Hepatic stellate cell (primary cell): ENCODE results near the gene SLCO2A1.

Experiments
- DNase-seq: peaks from one replicate; pipeline ENCODE4 v3.0.0; 2011; ENCODE audit warnings: low spot score

Gene SLCO2A1

GRCh38 chr3:133932009-133932408 is 97.7 kb downstream of the SLCO2A1 start:
- no peak for DNase-seq

GRCh38 chr3:133931084-133931483 is 98.6 kb downstream of the SLCO2A1 start:
- no peak for DNase-seq

- DNase-seq = peak; percentile 58
These were observed 99.3 kb downstream of the SLCO2A1 start for GRCh38 chr3:133930341-133930933.

DNA sequence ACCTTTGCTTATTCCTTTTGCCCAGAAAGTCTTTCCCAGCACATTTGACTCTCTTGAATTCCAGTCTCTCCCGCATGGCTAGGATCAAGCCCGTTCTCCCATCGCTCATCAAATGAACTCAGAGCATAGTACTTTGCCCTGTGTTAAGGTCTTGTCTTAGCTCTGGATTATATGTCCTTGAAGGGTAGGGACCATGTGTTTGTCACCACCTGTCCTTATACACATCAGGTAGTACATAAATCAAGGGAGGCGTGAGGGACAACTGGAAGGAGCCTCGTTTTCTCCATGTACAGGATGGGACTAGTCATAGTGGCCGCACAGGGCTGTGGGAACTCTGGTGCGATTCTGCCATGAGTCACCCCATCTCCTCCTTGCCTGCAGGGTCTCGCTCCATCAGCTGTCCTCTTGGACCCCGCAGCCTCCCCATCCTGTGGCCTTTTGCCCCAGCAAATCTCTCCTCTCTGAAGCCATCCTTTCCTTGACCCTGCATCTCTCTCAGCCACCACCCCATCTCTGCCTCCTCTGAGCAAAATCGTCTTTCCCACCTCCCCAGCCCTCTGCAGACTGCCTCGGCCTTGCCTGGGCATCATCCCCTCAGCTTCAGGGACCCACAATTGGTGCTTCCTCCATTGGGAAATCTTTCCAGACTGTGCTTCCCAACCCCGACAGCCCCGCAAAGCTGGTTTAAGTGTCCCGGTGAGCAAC is 100.7 kb downstream of the SLCO2A1 start:
- no peak for DNase-seq

GRCh38 chr3:133928136-133928893 is 101.4 kb downstream of the SLCO2A1 start:
- no peak for DNase-seq

GRCh38 chr3:133927540-133928066 is 102.1 kb downstream of the SLCO2A1 start:
- peak; percentile 69 for DNase-seq

DNA sequence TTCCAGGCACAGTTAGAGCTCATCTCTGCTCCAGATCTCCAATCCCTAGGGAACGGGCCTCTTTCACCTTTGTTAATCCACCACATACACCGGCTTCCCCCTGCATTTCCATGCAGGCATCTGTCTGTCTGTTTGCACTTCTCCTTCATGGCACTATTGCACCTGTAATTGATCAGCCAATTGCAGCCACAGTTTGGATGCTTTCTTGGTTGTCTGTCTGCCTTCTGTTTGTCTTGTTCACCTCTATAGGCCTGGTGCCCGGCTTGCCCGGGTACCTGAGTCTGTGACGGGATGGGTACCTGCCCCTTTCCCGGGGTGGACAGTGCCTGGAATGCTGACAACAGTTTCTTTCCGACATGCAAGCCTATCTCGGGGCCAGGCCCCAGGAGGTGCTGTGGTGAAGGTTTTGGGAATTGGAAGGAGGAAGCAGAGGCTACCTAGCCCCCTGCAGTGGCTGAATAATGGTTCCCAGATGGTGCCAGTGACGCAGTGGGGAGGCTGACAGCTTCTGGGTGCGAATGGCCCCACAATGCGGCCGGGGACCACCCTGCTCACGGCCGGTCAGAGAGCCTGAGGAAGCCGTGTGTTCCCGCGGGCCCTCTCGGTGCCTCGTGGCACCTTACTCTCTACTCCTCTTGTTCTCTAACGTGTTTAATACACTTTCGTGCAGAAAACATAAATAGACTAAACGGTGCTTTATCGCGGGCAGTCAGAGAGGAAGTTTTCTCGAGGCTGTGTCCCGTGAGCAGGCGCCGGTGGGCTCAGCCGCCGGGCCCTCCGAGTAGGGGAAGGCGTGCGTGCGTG is 102.8 kb downstream of the SLCO2A1 start:
- DNase-seq = no peak

DNA sequence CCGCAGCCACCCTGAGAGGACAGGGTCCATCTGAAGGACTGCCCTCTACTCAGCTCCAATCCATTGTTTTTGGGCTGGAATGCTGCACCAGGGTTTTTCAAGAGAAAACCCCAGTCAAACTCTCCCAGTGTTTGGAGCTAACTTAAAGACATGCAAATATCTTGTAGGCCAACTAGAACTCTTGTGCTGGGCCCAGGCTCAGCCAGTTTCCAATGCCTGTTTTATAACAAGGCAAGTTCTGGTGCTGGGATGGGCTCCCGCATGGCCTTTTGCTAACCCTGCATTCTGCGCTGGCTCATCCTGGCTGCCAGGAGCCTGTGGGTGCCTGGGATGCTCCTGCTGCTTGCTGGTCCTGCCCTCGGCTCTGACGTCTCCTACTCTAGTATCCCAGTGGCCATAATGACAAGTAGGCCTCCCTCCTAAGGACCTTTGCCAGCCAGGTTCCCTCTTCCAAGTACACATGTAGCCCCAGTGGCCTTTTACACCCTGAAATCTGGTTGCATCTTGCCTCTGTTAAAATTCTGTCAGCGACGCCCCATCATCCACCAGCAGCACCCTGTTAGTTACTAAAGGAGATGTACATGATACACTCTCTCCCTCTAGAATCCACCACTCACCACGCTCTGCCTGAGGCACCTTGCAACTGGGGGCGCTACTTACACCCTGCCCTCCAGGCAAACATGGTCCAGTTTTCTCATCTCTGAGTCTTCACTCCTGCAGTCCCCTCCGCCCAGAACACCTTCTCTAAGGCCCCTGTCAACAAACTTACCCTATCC is 103.6 kb downstream of the SLCO2A1 start:
- DNase-seq = no peak

DNA sequence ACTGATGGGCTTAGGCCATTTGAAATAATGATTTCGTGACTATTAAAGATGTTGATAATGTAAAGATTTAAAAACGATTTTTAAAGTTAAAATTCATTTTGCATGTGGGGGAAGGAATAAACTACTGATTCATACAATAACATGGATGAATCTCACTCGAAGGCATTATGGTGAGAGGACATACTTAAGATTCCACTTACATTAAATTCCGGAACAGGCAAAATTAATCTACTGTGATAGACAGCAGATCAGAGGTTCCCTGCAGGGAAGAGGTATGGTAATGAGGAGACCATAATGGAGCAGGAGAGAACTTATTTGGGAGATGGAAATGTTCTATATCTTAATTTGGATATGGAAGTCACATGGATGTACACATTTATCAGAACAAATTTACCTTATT is 105.7 kb downstream of the SLCO2A1 start:
- no peak for DNase-seq

DNA sequence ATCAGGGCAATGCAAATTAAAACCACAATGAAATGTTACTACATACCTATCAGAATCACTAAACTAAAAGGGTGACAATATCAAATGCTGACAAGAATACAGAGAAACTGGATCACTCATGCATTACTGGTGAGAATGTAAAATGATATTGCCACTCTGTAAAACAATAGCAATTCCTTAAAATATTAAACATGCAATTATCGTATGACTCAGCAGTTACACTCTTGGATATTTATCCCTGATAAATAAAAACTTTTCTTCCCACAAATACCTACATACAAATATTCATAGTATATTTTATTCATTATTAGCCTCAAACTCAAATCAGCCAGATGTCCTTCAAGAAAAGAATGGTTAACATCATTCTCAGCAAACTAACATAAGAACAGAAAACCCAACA is 108.1 kb downstream of the SLCO2A1 start:
- DNase-seq = no peak

DNA sequence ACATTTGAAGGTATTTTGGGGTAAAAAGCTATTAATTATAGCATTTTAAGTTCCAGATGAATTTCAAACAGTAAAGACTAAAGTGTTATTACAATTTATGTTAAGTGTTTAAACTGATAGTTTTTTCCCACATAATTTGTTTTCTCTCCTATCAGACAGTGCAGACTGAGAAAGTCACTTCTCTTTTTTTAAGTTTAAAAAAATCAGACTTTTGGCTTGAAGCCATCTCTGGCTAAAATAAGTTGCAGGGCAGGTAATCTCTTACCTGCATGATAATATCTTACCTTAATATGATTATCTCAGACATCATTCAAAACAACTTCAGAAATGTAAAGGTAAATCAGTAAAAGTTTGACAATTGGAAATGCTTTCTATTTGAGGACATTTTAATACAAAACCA is 112.6 kb downstream of the SLCO2A1 start:
- no peak for DNase-seq

GRCh38 chr3:133915685-133916658 is 113.8 kb downstream of the SLCO2A1 start:
- no peak for DNase-seq

DNA sequence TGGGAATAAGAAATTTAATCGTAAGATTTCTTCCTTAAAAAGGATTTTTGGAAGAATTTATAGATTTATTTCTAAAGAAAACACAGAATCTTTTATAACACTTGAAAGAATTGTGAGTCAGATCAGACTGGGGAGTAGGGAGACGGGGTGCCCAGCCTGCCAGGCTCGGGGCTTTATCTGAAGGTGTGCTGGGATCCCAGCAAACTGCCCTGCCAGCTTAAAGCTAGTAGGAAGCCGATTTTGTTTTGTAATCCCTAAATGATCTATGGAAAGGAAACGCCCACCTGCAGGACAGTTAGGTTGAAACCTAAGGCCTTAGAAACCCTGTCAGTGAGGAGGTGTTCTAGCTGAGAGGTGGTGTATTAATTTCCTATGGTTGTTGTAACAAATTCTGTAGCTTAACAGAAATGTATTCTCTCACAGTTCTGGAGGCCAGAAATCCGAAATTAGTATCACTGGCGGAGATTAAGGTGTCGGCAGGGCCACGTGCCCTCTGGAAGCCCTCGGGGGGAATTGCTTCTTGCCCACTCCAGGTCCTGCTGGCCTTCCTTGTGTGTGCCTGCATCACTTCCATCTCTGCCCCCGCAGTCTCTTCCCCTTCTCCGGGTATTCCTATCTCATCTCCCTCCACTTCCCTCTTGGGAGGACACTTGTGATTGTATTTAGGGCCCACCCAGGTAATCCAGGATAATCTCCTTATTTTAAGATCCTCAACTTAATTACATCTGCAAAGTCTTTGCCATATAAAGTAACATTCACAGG is 114.7 kb downstream of the SLCO2A1 start:
- DNase-seq = no peak

- DNase-seq = no peak
These were observed 119.3 kb downstream of the SLCO2A1 start for GRCh38 chr3:133910422-133910821.

DNA sequence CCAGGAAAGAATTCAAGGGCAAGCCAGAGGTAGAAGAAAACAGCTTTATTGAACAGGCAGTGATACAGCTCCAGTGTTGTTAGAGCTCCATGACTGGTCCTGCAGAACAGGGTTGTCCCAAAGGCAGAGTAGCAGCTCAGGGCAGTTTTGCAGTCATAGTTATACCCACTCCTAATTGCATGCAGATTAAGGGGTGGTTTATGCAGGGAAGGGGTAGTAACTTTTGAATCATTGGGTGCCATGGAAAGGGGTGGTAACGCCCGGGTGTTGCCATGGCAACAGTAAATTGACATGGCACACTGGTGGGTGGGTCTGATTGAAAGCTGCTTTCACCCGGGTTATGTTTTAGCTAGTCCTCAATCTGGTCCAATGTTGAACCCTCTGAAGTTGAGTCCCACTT is 124.3 kb downstream of the SLCO2A1 start:
- no peak for DNase-seq

DNA sequence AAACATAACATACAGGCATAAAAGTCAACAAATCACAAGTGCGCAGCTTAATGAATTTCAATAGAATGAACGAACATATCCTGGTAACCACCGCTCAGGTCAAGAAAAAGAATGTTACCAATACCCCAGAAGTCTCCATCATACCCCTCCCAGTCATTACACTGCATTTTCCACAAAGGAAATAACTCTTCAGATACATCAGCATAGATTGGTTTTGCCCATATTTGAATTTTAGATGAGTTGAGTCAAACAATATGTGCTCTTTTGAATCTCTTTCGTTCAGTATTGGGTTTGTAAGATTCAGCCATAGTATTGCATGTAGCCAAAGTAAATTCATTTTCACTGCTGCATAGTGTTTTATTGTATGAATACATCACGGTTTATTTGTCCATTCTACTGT is 127.9 kb downstream of the SLCO2A1 start:
- DNase-seq = no peak

GRCh38 chr3:133901083-133901482 is 128.6 kb downstream of the SLCO2A1 start:
- DNase-seq = no peak

DNA sequence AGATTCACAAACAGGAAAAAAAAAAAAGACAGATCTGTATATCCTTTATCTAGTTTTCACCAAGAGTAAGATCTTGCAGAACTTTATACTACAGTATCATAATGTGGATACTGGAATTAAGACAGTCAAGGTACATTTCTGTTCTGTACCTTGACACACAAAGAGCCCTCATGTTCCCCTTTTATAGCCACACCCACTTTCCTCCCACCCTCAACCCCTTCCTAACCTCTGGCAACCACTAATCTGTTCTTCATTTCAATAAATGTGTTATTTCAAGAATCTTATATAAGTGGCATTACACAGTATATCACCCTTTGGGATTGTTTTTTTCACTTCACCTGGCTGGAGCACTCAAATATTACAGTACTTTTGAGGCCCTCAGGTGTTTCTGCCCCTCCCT is 130.4 kb downstream of the SLCO2A1 start:
- no peak for DNase-seq

DNA sequence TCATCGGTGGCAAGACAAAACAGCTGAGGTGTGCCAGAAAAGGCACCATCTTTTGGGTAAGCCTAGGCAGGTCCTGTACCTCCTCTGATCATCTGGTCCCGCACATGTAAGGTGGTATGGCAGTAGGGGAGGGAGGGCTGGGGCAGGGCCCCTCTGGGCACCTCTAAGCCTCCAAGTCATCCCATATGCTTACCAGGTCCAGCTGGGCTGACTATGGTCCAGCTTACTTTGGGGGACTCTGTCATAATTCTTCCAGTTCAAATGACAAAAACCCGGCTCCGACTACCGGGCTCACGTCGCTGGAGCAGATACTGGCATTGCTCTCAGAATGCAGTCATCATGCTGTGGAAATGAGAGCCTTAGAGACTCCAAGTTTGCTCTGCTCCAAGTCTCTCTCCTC is 132.2 kb downstream of the SLCO2A1 start:
- no peak for DNase-seq
